Measurements from ENCODE around the gene FAM120A.

FAM120A gene

GRCh38 chr9:93579711-93580516 lies 128.4 kb downstream of the FAM120A start:
- DNase-seq (ENCODE audit: low read depth in 2 of 2), result no peak

GRCh38 chr9:93580654-93581380 lies 129.3 kb downstream of the FAM120A start:
- DNase-seq (ENCODE audit: low read depth in 2 of 2), result no peak

GRCh38 chr9:93582115-93582514 lies 130.6 kb downstream of the FAM120A start:
- DNase-seq (ENCODE audit: low read depth in 2 of 2), result no peak

- DNase-seq (ENCODE audit: low read depth in 2 of 2), result no peak
Measured at GRCh38 chr9:93582550-93582949, 131.1 kb downstream of the FAM120A start.

- DNase-seq (ENCODE audit: low read depth in 2 of 2), result no peak
Measured at GRCh38 chr9:93585259-93585658, 133.8 kb downstream of the FAM120A start.

GRCh38 chr9:93585695-93586094 lies 134.2 kb downstream of the FAM120A start:
- DNase-seq (ENCODE audit: low read depth in 2 of 2), result no peak

- no peak for DNase-seq (ENCODE audit: low read depth in 2 of 2)
Measured at GRCh38 chr9:93586290-93587057, 135.0 kb downstream of the FAM120A start.

GRCh38 chr9:93587284-93587650 lies 135.8 kb downstream of the FAM120A start:
- DNase-seq (ENCODE audit: low read depth in 2 of 2), result no peak

GRCh38 chr9:93587651-93588347 lies 136.3 kb downstream of the FAM120A start:
- no peak for DNase-seq (ENCODE audit: low read depth in 2 of 2)

GRCh38 chr9:93588641-93589609 lies 137.4 kb downstream of the FAM120A start:
- no peak for DNase-seq (ENCODE audit: low read depth in 2 of 2)

GRCh38 chr9:93589688-93590087 lies 138.2 kb downstream of the FAM120A start:
- DNase-seq (ENCODE audit: low read depth in 2 of 2), result no peak

- DNase-seq (ENCODE audit: low read depth in 2 of 2), result no peak
Measured at GRCh38 chr9:93590609-93591234, 139.2 kb downstream of the FAM120A start.

GRCh38 chr9:93591301-93592007 lies 140.0 kb downstream of the FAM120A start:
- DNase-seq (ENCODE audit: low read depth in 2 of 2), result no peak

GRCh38 chr9:93592008-93592642 lies 140.6 kb downstream of the FAM120A start:
- DNase-seq (ENCODE audit: low read depth in 2 of 2), result no peak

GRCh38 chr9:93592643-93593021 lies 141.1 kb downstream of the FAM120A start:
- DNase-seq (ENCODE audit: low read depth in 2 of 2), result no peak

- no peak for DNase-seq (ENCODE audit: low read depth in 2 of 2)
Measured at GRCh38 chr9:93593144-93593658, 141.7 kb downstream of the FAM120A start.

- DNase-seq (ENCODE audit: low read depth in 2 of 2), result no peak
Measured at GRCh38 chr9:93594041-93594756, 142.7 kb downstream of the FAM120A start.

- DNase-seq (ENCODE audit: low read depth in 2 of 2), result no peak
Measured at GRCh38 chr9:93595461-93595860, 144.0 kb downstream of the FAM120A start.

Data from stimulated activated CD8-positive, alpha-beta memory T cell treated with anti-CD3 and anti-CD28 coated beads, Interleukin-7, amount 100 ng/mL, for 1 hour (primary cell).